ENCODE measurements around the gene GSE1.

DNA sequence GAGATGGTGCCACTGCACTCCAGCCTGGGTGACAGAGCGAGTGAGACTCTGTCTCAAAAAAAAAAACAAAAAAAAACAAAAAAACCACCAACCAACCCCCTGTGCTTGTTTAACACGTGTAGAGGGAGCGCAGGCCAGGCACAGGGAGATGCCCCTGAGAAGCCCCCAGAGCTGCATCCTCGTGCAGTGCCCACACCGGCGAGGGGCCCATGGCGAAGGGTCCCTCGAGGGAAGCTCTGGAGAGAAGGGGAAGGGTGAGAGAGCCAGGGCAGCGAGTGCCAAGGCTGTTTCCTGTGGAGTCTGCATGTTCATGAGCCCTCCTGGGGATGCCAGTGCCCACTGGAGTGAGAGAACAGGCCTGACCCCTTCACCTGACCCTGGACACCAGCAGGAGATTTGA is 47.8 kb upstream of the GSE1 start:
- TF ChIP-seq, protein P1, sequence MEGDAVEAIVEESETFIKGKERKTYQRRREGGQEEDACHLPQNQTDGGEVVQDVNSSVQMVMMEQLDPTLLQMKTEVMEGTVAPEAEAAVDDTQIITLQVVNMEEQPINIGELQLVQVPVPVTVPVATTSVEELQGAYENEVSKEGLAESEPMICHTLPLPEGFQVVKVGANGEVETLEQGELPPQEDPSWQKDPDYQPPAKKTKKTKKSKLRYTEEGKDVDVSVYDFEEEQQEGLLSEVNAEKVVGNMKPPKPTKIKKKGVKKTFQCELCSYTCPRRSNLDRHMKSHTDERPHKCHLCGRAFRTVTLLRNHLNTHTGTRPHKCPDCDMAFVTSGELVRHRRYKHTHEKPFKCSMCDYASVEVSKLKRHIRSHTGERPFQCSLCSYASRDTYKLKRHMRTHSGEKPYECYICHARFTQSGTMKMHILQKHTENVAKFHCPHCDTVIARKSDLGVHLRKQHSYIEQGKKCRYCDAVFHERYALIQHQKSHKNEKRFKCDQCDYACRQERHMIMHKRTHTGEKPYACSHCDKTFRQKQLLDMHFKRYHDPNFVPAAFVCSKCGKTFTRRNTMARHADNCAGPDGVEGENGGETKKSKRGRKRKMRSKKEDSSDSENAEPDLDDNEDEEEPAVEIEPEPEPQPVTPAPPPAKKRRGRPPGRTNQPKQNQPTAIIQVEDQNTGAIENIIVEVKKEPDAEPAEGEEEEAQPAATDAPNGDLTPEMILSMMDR (IDR thresholded peaks at IDR 0.05) = no peak
- TF ChIP-seq EP300 (IDR thresholded peaks at IDR 0.05) (no peak), POLR2A (IDR thresholded peaks at IDR 0.05) (no peak)
